ENCODE results near the gene RGL1. TPM values are rescaled to one million over a fixed set of nuclear protein-coding genes. Genes with fewer than 3 reads are reported as not detected.

Gene RGL1
- total RNA-seq, 1 experiment from 2014 or later = 34.5 TPM

DNA sequence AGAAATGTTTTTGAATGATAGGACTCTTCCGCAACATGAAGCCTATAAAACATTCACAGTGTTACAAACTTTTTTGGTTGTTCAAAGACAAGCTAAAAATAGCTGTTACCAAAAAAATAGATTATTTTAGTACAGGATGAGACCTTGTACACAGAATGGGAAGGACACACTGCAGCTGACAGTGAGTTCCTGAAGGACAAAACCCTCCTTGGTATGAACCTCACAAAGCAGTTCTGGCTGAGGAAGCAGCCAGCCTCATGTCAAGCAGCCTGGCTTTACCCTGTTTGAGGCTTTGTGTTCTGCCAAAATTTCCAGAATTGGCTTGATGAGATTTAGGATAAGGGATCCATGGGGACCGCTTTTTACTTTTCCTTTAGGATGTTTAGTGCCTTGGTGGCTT is 93.7 kb downstream of the RGL1 start:
- Mint-ChIP-seq H3K36me3 (ENCODE audit: insufficient read depth, unreplicated experiment) (peaks cover 84% of the 10 kb centered on the region), H3K4me1 (ENCODE audit: low read depth, unreplicated experiment) (no peaks in the 10 kb centered on the region), H3K4me3 (ENCODE audit: unreplicated experiment) (no peak overlapping the region), H3K9me3 (ENCODE audit: unreplicated experiment) (no peaks in the 10 kb centered on the region), H3K27me3 (ENCODE audit: insufficient read depth, unreplicated experiment) (no peaks in the 10 kb centered on the region), H3K27ac (ENCODE audit: unreplicated experiment) (no peak overlapping the region)
- ChIA-PET CTCF (no interaction called here), POLR2A (no interaction called here)
- no peaks in the 10 kb centered on the region; the same call in 1 of the 2 replicates for H3K4me1 ChIP-seq
- H3K4me3 ChIP-seq (ENCODE audit: low read depth, low read length) = no peak overlapping the region
- H3K27me3 ChIP-seq (replicated peaks; ENCODE audit: control insufficient read depth, insufficient read depth, low read length) = no peaks in the 10 kb centered on the region
- no TSS peak for BruUV-seq (replicated peaks)
- intact Hi-C loops (cut with micrococcal nuclease; ENCODE audit: unreplicated experiment) = no loop called here
- no peak for DNase-seq
- TF ChIP-seq, protein P1, sequence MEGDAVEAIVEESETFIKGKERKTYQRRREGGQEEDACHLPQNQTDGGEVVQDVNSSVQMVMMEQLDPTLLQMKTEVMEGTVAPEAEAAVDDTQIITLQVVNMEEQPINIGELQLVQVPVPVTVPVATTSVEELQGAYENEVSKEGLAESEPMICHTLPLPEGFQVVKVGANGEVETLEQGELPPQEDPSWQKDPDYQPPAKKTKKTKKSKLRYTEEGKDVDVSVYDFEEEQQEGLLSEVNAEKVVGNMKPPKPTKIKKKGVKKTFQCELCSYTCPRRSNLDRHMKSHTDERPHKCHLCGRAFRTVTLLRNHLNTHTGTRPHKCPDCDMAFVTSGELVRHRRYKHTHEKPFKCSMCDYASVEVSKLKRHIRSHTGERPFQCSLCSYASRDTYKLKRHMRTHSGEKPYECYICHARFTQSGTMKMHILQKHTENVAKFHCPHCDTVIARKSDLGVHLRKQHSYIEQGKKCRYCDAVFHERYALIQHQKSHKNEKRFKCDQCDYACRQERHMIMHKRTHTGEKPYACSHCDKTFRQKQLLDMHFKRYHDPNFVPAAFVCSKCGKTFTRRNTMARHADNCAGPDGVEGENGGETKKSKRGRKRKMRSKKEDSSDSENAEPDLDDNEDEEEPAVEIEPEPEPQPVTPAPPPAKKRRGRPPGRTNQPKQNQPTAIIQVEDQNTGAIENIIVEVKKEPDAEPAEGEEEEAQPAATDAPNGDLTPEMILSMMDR (IDR thresholded peaks at IDR 0.05; ENCODE audit: insufficient read depth in 1 of 2, low read depth in 1 of 2, low read length in 1 of 2, severe bottlenecking in 1 of 2, unreplicated experiment in 1 of 2) = no peak
- H3K36me3 ChIP-seq (ENCODE audit: control insufficient read depth, insufficient read depth, low read length) = no peaks in the 10 kb centered on the region
- no peaks in the 10 kb centered on the region for H3K9me3 ChIP-seq

DNA sequence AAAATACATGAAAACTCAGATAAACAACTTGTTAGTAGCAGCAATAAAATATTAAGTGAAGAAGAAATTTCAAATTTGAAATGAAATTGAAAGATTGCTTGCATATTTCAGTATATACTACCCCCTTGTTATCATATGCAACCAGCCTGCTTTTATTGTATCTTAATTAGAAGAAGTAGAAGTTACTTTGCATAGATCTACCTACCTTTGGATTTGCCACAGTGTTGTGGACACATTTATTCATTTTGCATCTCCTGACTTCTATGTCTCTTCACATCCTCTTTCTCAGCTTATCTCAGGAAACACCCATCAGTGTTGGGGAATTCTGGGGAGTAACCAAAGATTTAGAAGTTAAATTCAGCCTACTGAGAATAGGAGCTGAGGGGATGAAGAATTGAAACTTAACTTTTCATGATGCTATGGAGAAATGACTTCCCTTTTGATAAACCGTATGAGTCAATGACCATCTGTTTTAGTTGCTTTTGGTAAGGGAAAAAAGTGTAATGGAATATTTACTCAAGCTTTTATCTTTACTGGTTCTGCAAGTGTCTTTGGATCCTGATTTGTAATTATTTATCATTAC is 96.9 kb downstream of the RGL1 start:
- H3K27me3 ChIP-seq (replicated peaks; ENCODE audit: control insufficient read depth, insufficient read depth, low read length) = no peaks in the 10 kb centered on the region
- no peak overlapping the region for H3K4me3 ChIP-seq (ENCODE audit: low read depth, low read length)
- intact Hi-C loops (cut with micrococcal nuclease; ENCODE audit: unreplicated experiment) = no loop called here
- no peaks in the 10 kb centered on the region for H3K9me3 Mint-ChIP-seq (ENCODE audit: unreplicated experiment)
- H3K4me3 Mint-ChIP-seq (ENCODE audit: unreplicated experiment) = no peak overlapping the region
- no peak for DNase-seq
- BruUV-seq (replicated peaks) = no TSS peak
- no peaks in the 10 kb centered on the region for H3K4me1 Mint-ChIP-seq (ENCODE audit: low read depth, unreplicated experiment)
- peaks cover 82% of the 10 kb centered on the region for H3K36me3 Mint-ChIP-seq (ENCODE audit: insufficient read depth, unreplicated experiment)
- ChIA-PET POLR2A (no interaction called here), CTCF (no interaction called here)
- H3K27ac Mint-ChIP-seq (ENCODE audit: unreplicated experiment) = no peak overlapping the region
- H3K9me3 ChIP-seq = no peaks in the 10 kb centered on the region
- TF ChIP-seq, protein P1 (IDR thresholded peaks at IDR 0.05; ENCODE audit: insufficient read depth in 1 of 2, low read depth in 1 of 2, low read length in 1 of 2, severe bottlenecking in 1 of 2, unreplicated experiment in 1 of 2) = no peak
- no peaks in the 10 kb centered on the region for H3K27me3 Mint-ChIP-seq (ENCODE audit: insufficient read depth, unreplicated experiment)
- no peaks in the 10 kb centered on the region; the same call in 1 of the 2 replicates for H3K4me1 ChIP-seq
- no peaks in the 10 kb centered on the region; the same call in none of the 2 replicates for H3K36me3 ChIP-seq (ENCODE audit: control insufficient read depth, insufficient read depth, low read length)

DNA sequence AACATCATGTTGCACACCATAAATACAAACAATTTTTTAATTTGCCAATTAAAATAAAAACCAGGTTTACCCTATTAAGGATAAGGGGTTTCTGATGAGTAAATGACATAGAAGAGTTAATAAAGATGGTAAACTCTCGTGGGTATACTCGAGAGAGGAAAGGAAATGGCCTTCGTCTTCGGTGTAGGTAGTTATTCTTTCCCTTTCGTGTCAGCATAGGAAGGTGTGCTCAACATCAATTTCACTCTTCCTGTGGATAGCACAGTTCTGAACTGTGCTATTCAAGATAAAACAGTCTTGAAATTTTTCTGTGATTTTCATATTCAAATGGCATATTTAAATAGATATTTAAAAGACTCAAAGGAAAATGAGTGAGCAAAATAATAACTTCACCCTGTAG is 98.2 kb downstream of the RGL1 start:
- H3K9me3 ChIP-seq = no peaks in the 10 kb centered on the region
- Mint-ChIP-seq H3K4me3 (ENCODE audit: unreplicated experiment) (no peak overlapping the region), H3K27ac (ENCODE audit: unreplicated experiment) (peak overlapping the region; percentile 22), H3K4me1 (ENCODE audit: low read depth, unreplicated experiment) (no peaks in the 10 kb centered on the region), H3K36me3 (ENCODE audit: insufficient read depth, unreplicated experiment) (peaks cover 80% of the 10 kb centered on the region), H3K27me3 (ENCODE audit: insufficient read depth, unreplicated experiment) (no peaks in the 10 kb centered on the region), H3K9me3 (ENCODE audit: unreplicated experiment) (no peaks in the 10 kb centered on the region)
- intact Hi-C loops (cut with micrococcal nuclease; ENCODE audit: unreplicated experiment) = no loop called here
- TF ChIP-seq, protein P1 (IDR thresholded peaks at IDR 0.05; ENCODE audit: insufficient read depth in 1 of 2, low read depth in 1 of 2, low read length in 1 of 2, severe bottlenecking in 1 of 2, unreplicated experiment in 1 of 2) = no peak
- ChIA-PET POLR2A (no interaction called here), CTCF (no interaction called here)
- DNase-seq = no peak
- H3K36me3 ChIP-seq (ENCODE audit: control insufficient read depth, insufficient read depth, low read length) = no peaks in the 10 kb centered on the region; the same call in none of the 2 replicates
- no peak overlapping the region for H3K4me3 ChIP-seq (ENCODE audit: low read depth, low read length)
- no TSS peak for BruUV-seq (replicated peaks)
- no peaks in the 10 kb centered on the region; the same call in 1 of the 2 replicates for H3K4me1 ChIP-seq
- H3K27me3 ChIP-seq (replicated peaks; ENCODE audit: control insufficient read depth, insufficient read depth, low read length) = no peaks in the 10 kb centered on the region

Data from Caco-2 (cell line).